Measurements from ENCODE around the gene SUMO3. TPM values are rescaled to one million over a fixed set of nuclear protein-coding genes. Genes with fewer than 3 reads are reported as not detected.

Gene SUMO3
- total and polyA plus RNA-seq, 2 of the 8 experiments (the other 6 are each of a cell fraction or from before 2014, with no cell fraction given) = 96.8 to 101 TPM

DNA sequence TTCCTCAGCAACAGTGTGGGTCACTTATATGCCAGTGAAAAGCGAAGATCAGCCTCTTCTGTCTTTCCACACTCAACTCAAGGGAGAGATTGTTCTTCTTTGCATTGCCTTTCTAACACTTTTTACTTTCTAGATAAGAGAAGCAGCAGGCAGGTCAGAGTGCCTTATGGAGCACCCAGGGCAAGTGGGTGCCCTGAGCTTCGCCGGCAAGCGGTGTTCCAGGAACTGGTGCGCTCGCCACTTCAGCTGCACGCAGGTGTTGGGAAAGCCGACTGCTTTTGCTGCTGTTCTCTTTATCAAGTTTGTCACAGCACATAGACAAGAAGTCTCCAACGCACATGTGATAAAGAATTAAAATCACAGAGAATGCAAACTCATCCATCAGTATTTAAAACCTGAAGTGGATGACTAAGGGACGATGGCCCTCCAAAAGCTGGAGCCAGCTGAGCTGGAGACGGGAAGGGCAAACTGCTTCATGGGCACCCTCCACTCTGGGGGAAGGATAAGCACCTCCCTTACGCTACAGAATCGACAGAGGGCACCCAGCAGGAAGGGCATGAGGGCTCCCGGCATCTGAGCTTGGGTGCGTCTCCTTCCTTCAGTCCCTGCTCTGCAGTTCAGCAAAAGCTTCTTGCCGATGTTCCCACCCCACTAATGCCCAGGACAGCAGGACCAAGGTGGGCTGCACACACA lies 36.9 kb downstream of the SUMO3 start:
- H3K36me3 ChIP-seq (ENCODE audit: control insufficient read depth in 2 of 4, insufficient read depth in 4 of 4, low read length in 3 of 4) = peaks cover 2 to 27% (median 11%) of the 10 kb centered on the region in 4 experiments; a peak in 5 of 8 replicates
- no peaks in the 10 kb centered on the region for H3K27me3 ChIP-seq (replicated peaks in 1 of 4; ENCODE audit: control insufficient read depth in 3 of 4, extremely low read depth in 1 of 4, insufficient read depth in 3 of 4, low read length in 3 of 4)
- H3K18ac ChIP-seq (ENCODE audit: extremely low read depth, low read length) = no peak overlapping the region
- H3K23me2 ChIP-seq (ENCODE audit: low read depth, low read length) = no peaks in the 10 kb centered on the region
- H3K79me2 ChIP-seq (ENCODE audit: control insufficient read depth in 1 of 2, insufficient read depth in 2 of 2, low read length in 2 of 2) = peaks cover 0 to 78% of the 10 kb centered on the region in 2 experiments
- H3K14ac ChIP-seq (ENCODE audit: insufficient read length) = no peak overlapping the region
- no peak overlapping the region for H2BK120ac ChIP-seq (replicated peaks; ENCODE audit: low read depth, low read length)
- no peak overlapping the region; the same call in 1 of the 2 replicates for H4K8ac ChIP-seq (ENCODE audit: extremely low read depth, insufficient read depth, low read length)
- H2BK15ac ChIP-seq (ENCODE audit: low read length) = no peak overlapping the region
- H3K4ac ChIP-seq (replicated peaks; ENCODE audit: insufficient read length, low read depth, low read length) = no peak overlapping the region
- H3K27ac ChIP-seq (ENCODE audit: low read depth, low read length) = no peak overlapping the region
- DNase-seq (ENCODE audit: low read depth in 1 of 2, low spot score in 2 of 2) = no peak
- 89% methylated on average over 16 of the region's 16 CpGs; no CpG with 5 or more reads in 1 of the 2 experiments for WGBS, 2 experiments (ENCODE audit: extremely low coverage in 1 of 2, insufficient coverage in 1 of 2, insufficient read length in 1 of 2, insufficient replicate concordance in 2 of 2, low coverage in 1 of 2, low lambda C conversion rate in 2 of 2, missing lambda C conversion rate in 1 of 2)
- peaks cover 6% of the 10 kb centered on the region for H3K79me1 ChIP-seq (ENCODE audit: low read depth, low read length)
- no peak overlapping the region for H4K5ac ChIP-seq (ENCODE audit: insufficient read length, low read depth, low read length)
- POLR2A ChIA-PET (ENCODE audit: partially characterized antibody) = interaction anchor here (0.8 to 1.9 kb wide), 4 partner anchors 11 to 58 kb away, joined by 3 to 5 read pairs (median 4); partner anchors contain the start of gene UBE2G2
- CTCF ChIA-PET (ENCODE audit: partially characterized antibody) = interaction anchor here (1.5 to 1.9 kb wide), 4 partner anchors 13 to 94 kb away, joined by 3 to 14 read pairs (median 5); no protein-coding TSS in a partner anchor
- H3K4me2 ChIP-seq (ENCODE audit: insufficient read depth in 1 of 2, low read depth in 2 of 2, low read length in 2 of 2) = no peak overlapping the region
- H2BK12ac ChIP-seq (ENCODE audit: low read depth, low read length) = no peak overlapping the region
- no peak overlapping the region for H3K4me3 ChIP-seq (ENCODE audit: extremely low read depth in 1 of 4, insufficient read depth in 2 of 4, low read depth in 3 of 4, low read length in 4 of 4)
- H3K9ac ChIP-seq (replicated peaks in 1 of 4; ENCODE audit: extremely low read depth in 1 of 4, low read depth in 3 of 4, low read length in 3 of 4) = no peak overlapping the region
- peak overlapping the region; percentile 56; the same call in 1 of the 2 replicates for H2BK5ac ChIP-seq (ENCODE audit: low read depth, low read length)
- no peak overlapping the region for H3K23ac ChIP-seq (ENCODE audit: insufficient read length)
- H3K56ac ChIP-seq (replicated peaks; ENCODE audit: insufficient read length, low read depth, low read length) = no peak overlapping the region
- no peak overlapping the region for H2BK20ac ChIP-seq (ENCODE audit: low read length)
- peaks cover 0 to 6% of the 10 kb centered on the region in 2 experiments for H4K20me1 ChIP-seq (replicated peaks in 1 of 2; ENCODE audit: control insufficient read depth in 1 of 2, insufficient read depth in 2 of 2, low read length in 2 of 2)
- H4K91ac ChIP-seq (replicated peaks; ENCODE audit: insufficient read length, low read length) = no peak overlapping the region
- H3K4me1 ChIP-seq (replicated peaks in 1 of 4; ENCODE audit: control insufficient read depth in 3 of 4, insufficient read depth in 4 of 4, low read length in 3 of 4) = no peaks in the 10 kb centered on the region
- FAIRE-seq = no peak
- H2AFZ ChIP-seq (ENCODE audit: low read length) = no peak overlapping the region
- no peak overlapping the region for H2AK5ac ChIP-seq (ENCODE audit: low read depth, low read length)
- H3K9me3 ChIP-seq (ENCODE audit: insufficient read depth in 2 of 2, low read depth in 1 of 2, low read length in 1 of 2) = peaks cover 0 to 4% of the 10 kb centered on the region in 2 experiments; a peak in 1 of 4 replicates
- TF ChIP-seq EP300 (IDR thresholded peaks at IDR 0.05; ENCODE audit: borderline replicate concordance in 1 of 2, low read depth in 2 of 2, low read length in 2 of 2) (no peak), BCL11A (IDR thresholded peaks at IDR 0.05; ENCODE audit: low read depth in 2 of 2, low read length in 2 of 2) (no peak), NRF1 (IDR thresholded peaks at IDR 0.05; ENCODE audit: low read depth, low read length) (no peak), TAF7 (optimal IDR thresholded peaks at IDR 0.05; ENCODE audit: borderline replicate concordance, low read depth, low read length) (no peak), TAF1 (IDR thresholded peaks at IDR 0.05; ENCODE audit: low read depth, low read length) (no peak), BRCA1 (IDR thresholded peaks at IDR 0.05; ENCODE audit: low read depth, low read length) (no peak), NANOG (IDR thresholded peaks at IDR 0.05; ENCODE audit: insufficient read depth, low read depth, low read length, poor library complexity, severe bottlenecking) (no peak), RBBP5 (IDR thresholded peaks at IDR 0.05; ENCODE audit: borderline replicate concordance, low read depth, low read length) (no peak), SIRT6 (IDR thresholded peaks at IDR 0.05; ENCODE audit: low read length) (no peak), SAP30 (IDR thresholded peaks at IDR 0.05; ENCODE audit: insufficient read depth, insufficient replicate concordance, low read length) (no peak), ASH2L (IDR thresholded peaks at IDR 0.05; ENCODE audit: low read length) (no peak), BACH1 (IDR thresholded peaks at IDR 0.05; ENCODE audit: low read length) (no peak)
